ENCODE data around the gene SPOCK3. TPM values are rescaled to one million over a fixed set of nuclear protein-coding genes. Genes with fewer than 3 reads are reported as not detected.
"Not testable (repeated sequence)": the region's sequence is repeated elsewhere in the genome, so short reads cannot be mapped to it uniquely, and the experiment has no call there.

SPOCK3 gene
- total RNA-seq, 1 experiment from 2014 or later = not detected

DNA sequence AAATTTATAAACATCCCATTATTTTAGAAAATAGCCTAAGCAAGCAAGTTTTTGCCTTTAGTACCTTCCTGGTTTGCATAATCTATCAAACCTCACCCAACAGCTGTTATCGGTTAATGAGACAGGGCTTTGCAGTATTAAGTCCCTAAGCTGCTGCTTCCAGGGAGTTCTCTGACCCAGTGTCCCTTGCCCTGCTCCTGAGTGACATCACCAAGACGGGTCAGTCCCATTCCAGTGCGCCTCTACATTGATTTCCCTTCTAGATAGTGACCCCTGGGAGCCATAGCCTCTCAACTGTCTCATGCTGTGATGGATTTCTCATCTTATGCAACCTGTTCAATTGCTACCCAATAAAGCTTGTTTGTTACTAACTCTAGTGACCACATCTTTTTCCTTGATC, 410.4 kb downstream of the SPOCK3 start:
- DNase-seq (ENCODE audit: low read depth) = no peak

DNA sequence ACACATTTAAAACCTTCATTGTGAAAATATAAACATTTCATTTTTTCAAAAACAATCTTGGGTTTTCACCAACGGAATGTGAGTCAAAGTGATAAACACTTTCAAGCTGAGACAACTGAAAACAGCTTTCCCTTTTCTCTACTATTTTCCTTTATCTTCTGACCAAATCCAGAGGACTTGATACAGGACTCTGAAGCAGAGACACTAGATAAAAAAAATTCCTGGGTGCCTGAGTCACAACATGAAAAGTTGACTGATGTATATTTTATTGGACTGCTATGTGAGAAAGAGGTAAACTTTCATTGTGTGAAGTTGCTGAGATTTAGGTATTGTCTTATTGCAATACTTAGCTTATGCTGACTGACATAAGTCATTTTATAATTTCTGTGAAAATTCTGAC, 411.2 kb downstream of the SPOCK3 start:
- no peak for DNase-seq (ENCODE audit: low read depth)

DNA sequence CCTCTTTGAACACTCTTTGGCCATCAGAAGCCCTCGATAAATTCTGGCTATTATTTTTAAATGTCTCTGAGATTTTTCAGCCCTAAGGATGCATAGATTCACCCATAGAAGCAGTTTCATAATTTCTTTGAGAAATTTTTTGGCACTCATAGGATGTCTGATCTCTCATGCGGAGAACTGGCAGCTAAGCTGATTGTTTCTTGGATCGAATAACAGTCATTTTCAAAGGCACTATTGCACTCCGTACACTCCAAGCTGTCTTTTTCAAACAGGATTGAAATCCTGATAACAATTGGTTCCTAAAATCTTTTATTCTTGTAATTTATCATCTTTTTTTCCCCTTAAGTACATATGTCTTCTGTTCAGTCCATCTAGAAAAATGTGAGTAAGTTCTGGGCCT, 411.9 kb downstream of the SPOCK3 start:
- no peak for DNase-seq (ENCODE audit: low read depth)

DNA sequence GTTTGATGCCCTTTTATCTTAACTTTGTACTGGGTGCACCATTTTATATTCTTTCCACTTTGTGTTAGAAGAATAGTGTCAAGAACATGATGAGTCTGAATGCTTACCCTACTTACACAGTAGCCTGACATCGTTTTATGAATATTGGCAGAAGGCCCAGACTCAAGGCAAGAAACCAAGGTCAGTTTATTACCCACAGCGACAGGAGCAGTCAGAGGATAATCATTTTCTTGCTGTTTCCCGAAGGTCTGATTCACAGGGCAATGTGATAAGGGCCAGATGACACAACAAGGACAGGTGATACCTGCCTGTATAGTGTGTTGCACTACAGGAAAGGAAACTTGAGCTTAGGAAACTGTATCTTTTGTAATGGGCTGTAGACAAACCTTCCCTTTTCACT, 417.4 kb downstream of the SPOCK3 start:
- DNase-seq (ENCODE audit: low read depth) = no peak

DNA sequence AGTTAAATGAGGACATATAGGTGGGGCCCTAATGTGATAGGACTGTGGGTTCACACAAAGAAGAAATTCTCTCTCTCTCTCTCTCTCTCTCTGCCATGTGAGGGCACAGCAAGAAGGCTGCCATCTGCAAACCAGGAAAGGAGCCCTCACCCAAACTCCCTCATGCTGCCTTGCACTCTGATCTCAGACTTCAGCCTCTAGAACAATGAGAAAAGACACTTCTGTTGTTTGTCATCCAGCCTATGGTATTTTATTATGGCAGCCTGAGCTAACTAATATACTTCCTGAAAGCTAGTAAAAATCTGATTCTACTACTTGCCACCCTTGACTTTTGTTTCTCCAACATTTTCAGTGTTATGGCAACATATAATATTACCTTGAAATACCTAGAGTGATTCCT, 425.9 kb downstream of the SPOCK3 start:
- no peak for DNase-seq (ENCODE audit: low read depth)

DNA sequence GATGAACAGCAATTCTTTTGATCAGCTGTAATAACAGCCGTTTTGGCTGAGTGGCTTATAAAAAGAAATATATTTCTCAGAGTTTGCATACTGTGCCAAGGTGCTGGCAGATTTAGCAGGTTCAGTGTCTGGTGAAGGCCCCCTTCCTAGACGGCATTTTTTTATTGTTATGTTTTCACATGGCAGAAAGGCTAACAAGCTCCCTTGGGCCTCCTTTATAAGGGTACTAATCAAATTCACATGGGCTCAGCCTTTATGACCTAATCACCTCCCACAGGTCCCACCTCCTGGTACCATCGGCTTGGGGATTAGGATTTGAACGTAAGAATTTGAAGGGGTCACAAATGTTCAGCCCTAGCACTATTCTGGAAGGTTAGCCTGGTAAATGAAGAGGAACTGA, 431.9 kb downstream of the SPOCK3 start:
- DNase-seq (ENCODE audit: low read depth) = no peak

DNA sequence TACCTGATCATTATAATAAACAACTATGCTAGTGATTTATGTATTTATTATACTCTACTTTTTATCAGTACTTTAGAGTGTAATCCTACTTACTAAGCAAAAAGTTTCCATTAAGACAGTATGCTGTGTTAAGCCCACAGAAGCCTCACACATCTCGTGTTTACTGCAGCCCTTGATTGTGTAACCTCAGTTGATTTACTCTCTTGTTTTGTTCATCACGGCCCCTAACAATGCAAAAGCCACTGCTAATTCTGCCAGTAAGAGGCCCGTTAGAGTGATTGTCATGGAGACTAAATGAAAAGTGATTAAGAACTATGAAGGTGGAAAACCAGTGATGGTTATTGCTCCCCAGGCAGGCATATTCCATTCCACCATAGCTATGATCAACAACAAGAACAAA, 436.2 kb downstream of the SPOCK3 start:
- DNase-seq (ENCODE audit: low read depth) = no peak

DNA sequence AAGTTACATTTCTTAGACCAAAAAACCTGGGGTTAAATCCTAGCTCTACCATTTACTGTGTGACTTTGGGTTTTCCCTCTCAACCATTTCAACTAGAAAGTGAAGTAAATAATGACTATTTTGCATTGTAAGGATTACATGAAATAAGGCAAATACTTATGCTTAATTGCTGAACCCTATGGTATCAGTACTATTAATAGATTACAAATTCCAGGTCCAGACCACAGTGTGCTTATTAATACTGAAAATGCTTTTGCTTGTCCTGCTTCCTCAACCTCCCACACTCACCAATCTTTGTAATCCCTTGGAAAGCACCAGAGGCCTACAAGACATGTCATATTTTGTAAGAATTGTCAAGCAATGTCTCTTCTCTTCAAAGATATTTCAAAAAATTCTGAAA, 456.5 kb downstream of the SPOCK3 start:
- no peak for DNase-seq (ENCODE audit: low read depth)

DNA sequence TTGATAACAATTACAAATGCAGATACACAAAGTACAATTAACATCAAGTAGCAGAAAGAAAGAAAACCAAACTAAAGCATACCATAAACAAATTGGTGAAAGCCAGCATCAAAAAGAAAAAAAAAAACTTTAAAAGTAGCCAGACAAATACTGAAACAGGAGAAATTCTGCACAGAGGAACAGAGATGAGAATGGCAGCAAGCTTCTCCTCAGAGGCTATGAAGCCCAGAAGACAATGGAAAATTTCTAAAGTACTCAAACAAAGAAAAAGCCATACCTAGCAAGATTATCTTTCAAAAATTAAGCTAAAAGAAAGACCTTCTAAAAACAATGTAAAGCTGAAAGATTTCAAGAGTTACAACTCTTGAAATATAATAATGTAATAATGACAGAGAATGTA, 471.3 kb downstream of the SPOCK3 start:
- DNase-seq (ENCODE audit: low read depth) = no peak

DNA sequence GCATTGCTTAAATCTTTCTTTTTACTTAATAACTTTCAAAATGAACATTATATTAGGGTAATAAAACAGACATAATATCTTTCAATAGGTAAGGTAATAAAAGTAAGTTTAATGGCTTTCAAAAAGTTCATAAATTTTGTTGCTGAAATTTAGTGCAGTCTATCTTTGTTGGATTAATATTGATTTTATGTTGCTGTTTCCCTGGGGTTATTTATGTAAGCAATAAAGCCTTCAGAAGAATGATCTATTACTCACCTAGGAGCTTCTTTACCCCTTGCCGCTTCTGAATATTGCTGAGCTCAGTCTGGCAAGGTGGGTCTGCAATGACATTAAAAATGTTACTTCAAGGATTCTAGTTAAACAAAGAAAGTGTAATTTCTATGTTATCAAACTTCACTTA, 492.6 kb downstream of the SPOCK3 start:
- DNase-seq (ENCODE audit: low read depth) = no peak

DNA sequence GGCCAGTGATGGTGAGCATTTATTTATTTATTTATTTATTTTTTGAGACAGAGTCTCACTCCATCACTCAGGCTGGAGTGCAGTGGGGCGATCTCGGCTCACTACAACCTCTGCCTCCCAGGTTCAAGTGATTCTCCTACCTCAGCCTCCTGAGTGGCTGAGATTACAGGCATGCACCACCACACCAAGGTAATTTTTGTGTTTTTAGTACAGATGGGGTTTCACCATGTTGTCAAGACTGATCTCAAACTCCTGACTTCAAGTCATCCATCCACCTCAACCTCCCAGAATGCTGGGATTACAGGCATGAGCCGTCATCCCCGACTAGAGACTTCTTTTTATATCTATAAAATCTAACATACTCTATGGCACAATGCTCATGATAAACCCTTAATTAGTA, 495.1 kb downstream of the SPOCK3 start:
- DNase-seq (ENCODE audit: low read depth) = not testable (repeated sequence)

DNA sequence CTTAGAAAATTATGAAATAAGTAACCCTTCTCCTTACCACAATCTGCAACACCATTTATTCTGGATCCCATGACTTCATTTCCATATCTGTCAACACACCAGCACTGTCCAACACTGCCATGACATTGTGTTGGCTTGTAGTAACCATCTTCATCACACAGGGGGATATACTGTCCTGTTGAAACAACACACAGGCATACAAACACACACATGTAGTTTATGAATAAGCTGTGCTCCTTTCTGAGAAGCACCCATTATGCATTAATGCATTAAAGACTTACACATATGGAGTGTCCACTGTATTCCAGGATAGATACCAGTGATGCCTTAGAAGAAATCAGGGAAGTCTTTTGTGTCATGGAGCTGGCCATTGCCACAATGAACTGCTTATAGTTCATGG, 496.9 kb downstream of the SPOCK3 start:
- DNase-seq (ENCODE audit: low read depth) = no peak

DNA sequence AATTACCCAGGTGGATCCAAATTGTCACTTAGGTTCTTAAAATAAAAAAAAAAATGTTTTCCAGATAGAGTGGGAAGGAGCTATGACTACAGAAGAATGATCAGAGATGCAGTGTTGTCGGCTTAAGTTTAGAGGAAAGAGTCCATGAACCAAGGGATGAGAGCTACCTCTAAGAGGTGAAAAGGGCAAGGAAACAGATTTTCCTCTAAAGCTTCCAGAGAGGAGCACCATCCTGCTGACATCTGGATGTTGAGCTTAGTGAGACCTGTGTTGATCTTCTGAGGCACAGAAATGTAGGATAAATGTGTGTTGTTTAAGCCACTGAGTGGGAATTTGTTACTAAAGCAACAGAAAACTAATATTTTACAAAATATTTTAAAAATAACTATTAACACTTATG, 498.7 kb downstream of the SPOCK3 start:
- DNase-seq (ENCODE audit: low read depth) = no peak

DNA sequence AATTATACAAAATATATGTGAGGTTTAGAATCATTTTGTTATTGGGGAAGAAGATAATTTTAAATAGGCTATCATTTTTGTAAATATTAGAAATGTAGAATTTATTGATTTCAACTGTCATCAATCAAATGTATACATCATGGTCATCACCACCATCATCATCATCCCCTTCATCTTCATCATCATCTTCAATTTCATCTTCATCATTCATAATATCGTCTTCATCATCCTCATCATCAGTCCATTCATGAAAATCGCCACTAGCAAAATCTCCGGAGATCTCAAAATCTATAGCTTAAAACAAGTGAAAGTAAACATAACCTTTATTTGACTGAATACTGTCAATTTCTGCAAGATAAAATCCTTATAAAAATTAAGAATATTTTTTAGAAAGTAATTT, 499.5 kb downstream of the SPOCK3 start:
- DNase-seq (ENCODE audit: low read depth) = no peak

DNA sequence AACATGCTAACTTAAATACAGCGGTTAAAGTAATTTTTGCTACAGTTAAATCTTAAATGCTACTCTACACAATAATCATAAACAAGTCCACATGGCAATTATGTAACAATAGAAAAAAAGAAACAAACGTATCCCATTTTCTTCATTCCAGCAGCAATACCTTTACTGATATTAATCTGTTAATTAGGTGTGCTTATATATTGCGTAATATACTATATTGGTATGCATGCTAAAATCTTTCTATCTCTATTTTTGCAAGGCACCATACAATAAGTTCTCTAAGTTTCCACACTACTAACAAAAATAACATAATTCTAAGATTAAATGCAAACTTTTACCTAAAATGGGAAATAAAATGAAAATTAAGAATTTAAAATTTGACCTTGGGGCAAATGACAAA, 500.6 kb downstream of the SPOCK3 start:
- DNase-seq (ENCODE audit: low read depth) = no peak

DNA sequence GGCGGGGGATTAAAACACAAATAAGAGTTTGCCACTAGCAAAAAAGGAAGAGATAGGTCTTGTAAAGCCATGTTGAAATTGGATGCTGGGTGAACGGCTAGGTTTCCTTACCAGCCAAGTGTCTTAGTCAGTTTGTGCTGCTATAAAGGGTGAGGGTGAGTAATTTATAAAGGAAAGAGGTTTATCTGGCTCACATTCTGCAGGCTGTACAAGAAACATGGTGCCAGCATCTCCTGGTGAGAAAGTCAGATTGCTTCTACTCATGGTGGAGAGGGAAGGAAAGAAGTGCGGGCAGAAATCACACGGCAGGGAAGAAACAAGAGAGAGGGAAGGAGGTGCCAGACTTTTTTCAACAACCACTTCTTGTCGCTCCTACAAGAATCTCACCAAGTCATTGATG, 507.5 kb downstream of the SPOCK3 start:
- no peak for DNase-seq (ENCODE audit: low read depth)

DNA sequence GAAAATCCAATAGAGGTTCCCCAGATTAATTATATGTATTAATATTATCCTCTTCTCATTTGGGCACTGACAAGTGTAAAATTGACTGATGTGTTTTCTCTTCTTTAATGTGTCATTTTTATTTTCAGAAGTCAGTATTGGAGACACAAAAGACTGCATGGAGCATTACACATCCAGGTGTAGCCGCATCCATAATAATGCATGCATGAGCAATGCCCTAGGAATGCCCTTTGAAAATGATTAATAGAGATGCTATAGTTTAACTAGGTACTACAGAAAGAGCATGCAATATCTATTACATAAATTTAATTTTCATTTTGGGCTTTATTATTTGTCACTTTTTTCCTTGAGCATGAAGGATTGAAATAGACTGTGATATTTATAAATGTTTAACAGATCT, 509.9 kb downstream of the SPOCK3 start:
- no peak for DNase-seq (ENCODE audit: low read depth)

DNA sequence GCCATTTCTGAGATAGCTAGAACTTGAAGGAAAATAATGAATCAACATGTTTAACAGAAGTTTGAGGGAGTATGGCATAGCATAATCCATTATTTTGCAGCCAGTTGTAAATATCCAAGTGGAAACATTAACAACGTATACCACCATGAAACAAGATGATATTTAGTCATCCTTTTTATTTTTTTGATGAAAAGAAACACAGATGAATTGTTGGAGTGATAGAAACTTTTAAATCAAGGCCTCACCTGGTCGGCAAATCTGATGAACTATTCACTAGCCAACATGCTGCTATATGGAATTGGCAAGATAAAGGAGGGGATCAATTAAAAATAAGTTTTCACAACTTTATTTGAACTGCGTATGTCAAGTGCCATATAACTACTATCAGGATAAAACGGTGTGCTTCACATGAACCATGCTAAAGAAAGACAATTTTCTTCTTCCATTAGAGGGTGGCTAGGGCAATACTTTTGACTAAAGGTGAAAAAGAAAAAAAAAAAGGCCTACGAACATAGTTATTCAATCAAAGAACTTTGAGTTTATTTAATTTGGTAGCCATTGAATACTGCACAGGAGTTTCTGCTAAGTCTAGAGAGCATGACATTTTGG, 510.7 kb downstream of the SPOCK3 start:
- no peak for DNase-seq (ENCODE audit: low read depth)

DNA sequence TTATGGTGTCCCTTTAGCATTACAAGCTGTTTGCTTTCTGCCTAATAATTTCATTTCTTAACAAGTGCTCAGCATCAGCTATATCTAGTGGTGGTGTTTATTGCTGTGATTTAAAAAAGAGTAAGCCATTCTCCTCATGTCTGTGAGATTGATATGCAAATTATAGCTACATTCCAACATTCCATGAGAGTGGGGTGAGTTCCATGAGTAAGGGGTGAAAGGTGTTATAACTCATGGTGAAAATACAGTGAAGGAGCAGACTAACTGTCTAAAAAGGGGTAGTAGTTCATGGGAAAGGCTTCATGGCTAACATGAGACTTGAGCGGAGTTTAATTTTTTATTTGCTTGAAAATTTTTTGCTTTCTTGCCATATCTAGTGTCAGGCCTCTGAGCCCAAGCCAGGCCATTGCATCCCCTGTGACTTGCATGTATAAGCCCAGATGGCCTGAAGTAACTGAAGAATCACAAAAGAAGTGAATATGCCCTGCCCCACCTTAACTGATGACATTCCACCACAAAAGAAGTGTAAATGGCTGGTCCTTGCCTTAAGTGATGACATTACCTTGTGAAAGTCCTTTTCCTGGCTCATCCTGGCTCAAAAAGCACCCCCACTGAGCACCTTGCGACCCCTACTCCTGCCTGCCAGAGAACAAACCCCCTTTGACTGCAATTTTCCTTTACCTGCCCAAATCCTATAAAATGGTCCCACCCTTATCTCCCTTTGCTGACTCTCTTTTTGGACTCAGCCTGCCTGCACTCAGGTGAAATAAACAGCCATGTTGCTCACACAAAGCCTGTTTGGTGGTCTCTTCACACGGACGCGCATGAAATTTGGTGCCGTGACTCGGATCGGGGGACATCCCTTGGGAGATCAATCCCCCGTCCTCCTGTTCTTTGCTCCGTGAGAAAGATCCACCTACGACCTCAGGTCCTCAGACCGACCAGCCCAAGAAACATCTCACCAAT, 518.3 kb downstream of the SPOCK3 start:
- DNase-seq (ENCODE audit: low read depth) = not testable (repeated sequence)

DNA sequence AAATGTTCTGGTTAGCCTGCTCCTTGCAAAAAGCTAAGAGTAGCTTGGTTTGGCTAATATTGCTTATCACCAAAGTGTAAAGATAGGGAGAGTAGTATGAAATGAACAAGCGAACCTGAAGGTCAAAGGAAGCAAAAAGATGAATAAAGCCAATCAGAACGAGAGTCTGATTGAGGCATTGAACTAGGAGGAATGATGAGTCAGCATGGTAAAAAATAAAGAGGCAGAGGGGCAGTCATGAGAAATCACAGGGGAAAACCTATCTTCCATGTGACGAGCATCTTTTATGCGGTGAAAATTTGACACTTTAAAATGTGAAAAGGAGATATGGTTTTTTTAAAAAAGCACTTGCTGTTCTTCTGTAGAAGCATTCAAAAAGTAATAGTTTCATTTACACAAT, 533.7 kb downstream of the SPOCK3 start:
- DNase-seq (ENCODE audit: low read depth) = no peak

DNA sequence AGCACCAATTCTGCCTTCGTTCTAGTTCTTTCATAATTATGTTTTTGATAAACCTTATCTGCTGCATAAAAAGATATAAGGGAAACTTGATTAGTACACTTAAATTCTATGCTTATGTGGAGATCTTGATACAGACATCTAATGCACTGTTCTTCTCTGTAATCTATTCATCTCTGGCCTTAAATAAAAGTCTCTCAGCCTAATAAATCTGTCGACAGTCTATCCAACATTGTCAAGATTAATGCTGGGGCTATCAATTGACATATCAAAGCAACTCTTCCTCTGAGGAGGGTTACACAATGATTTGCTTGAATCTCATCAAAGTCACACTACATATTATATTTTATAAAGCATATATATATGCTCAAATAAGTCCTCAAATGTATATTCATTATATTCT, 545.5 kb downstream of the SPOCK3 start:
- no peak for DNase-seq (ENCODE audit: low read depth)

DNA sequence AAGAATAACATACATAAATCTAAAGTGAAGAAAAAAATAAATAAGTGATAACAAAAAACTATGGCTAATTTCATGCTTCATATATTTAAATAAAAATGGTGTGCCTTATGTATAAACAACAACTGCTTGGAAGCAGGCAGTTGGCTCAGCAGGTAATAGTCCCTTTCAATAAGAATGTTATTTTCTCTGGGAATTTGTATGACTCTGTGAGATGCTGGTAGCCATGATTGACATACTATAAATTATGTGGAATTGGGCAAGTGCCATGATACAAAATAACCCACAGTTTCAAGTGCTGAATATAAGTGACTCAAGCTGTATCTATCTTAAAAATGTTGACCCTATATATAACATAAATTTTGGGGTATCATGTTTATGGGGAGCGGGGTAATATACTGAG, 546.5 kb downstream of the SPOCK3 start:
- no peak for DNase-seq (ENCODE audit: low read depth)

All from RPMI7951 (cell line).